ENCODE results near the gene COX7B2. TPM values are rescaled to one million over a fixed set of nuclear protein-coding genes. Genes with fewer than 3 reads are reported as not detected.

The COX7B2 gene
- total RNA-seq, 1 donor: not detected

GRCh38 chr4:46765465-46765864, 143.6 kb downstream of the COX7B2 start:
- DNase-seq (ENCODE audit: low read depth in 2 of 3, low spot score in 2 of 3): no peak

DNA sequence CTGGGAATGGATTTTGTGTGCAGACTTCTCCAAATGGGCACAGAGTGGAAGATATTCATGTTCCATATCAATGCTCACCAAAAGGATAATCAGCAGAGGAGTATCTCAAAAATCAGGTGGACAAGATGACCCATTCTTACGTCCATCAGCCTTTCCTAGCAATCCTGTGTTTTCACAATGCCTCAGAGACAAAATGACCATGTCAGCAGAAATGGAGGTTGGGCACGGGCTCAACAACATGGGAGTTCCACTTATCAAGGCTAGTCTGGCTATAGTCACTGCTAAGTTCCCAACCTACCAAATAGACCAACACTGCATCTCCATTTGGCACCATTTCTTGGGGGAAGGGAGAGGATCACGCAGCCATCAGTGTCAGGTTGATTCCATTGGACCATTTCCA, 179.0 kb downstream of the COX7B2 start:
- no peak for DNase-seq (ENCODE audit: low read depth in 2 of 3, low spot score in 2 of 3)

DNA sequence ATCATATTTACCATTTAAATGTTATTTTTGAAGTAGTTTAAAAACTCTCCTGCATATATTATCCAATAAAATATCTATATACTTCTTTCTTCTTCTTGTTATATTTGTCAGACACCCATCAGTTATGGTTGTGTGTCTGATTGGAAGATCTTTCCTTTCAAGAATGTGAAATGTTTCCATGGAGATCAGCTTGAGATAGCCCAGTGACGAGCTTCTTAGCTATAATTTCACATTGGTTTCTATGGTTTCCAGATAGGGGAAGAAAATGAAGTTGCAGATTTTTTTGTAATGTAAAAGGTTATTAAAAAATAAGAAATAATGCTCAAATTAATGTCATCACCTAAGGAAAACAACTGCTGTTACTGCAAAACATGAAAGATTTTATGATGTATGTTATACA, 189.0 kb downstream of the COX7B2 start:
- no peak for DNase-seq (ENCODE audit: low read depth in 2 of 3, low spot score in 2 of 3)

- DNase-seq (ENCODE audit: low read depth in 2 of 3, low spot score in 2 of 3): no peak
These were observed 191.1 kb downstream of the COX7B2 start for GRCh38 chr4:46717950-46718349.

DNA sequence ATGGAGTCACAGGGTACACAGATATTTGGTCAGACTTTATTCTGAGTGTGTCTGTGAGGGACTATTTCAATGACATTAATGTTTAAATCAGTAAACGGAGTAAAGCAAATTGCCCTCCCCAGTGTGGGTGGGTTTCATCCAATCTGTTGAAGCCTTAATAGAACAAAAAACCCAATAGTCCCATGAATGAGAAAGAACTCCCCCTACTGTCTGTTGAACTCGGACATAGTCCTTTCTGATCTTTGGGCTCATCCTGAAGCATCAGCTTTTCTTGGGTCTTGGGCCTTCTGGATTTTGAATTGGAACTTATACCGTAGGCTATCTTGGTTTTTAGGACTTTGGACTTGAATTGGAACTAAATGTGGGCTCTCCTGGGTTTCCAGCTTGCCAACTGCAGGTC, 193.6 kb downstream of the COX7B2 start:
- DNase-seq (ENCODE audit: low read depth in 2 of 3, low spot score in 2 of 3): no peak

GRCh38 chr4:46698891-46699290, 210.2 kb downstream of the COX7B2 start:
- DNase-seq (ENCODE audit: low read depth in 2 of 3, low spot score in 2 of 3): no peak

Other genes with a start within 250 kb of the COX7B2 start
- gene GABRA4, start 84.3 kb upstream of the COX7B2 start, total RNA-seq: not detected
- gene GABRB1, start 122.3 kb upstream of the COX7B2 start, total RNA-seq: not detected